ENCODE results near the gene SORL1-AS1.

The SORL1-AS1 gene

GRCh38 chr11:121435551-121436511 lies 16.9 kb downstream of the SORL1-AS1 start:
- Mint-ChIP-seq H3K27me3 (no peaks in the 10 kb centered on the region), H3K36me3 (ENCODE audit: low read depth) (no peaks in the 10 kb centered on the region), H3K4me1 (peaks cover 46% of the 10 kb centered on the region), H3K27ac (peak overlapping the region; percentile 74), H3K4me3 (no peak overlapping the region), H3K9me3 (no peaks in the 10 kb centered on the region)
- DNase-seq (no peak), ATAC-seq (ENCODE audit: low read depth) (no peak)
- POLR2A ChIA-PET: interaction anchor here (0.6 to 2.0 kb wide), 5 partner anchors 11 to 68 kb away, joined by 3 to 9 read pairs (median 3); partner anchors contain the start of genes SORL1 and SORL1-AS1
- no peak for TF ChIP-seq CTCF (IDR thresholded peaks at IDR 0.05)
- CTCF ChIA-PET: interaction anchor here (1.2 kb wide), 1 partner anchor 113 kb away, joined by 3 read pairs; no protein-coding TSS in a partner anchor
- intact Hi-C loops (cut with micrococcal nuclease): no loop called here

- ATAC-seq (ENCODE audit: low read depth) (no peak), DNase-seq (no peak)
- Mint-ChIP-seq H3K9me3 (no peaks in the 10 kb centered on the region), H3K4me3 (no peak overlapping the region), H3K27ac (peak overlapping the region; percentile 74), H3K27me3 (no peaks in the 10 kb centered on the region), H3K36me3 (ENCODE audit: low read depth) (no peaks in the 10 kb centered on the region), H3K4me1 (peaks cover 50% of the 10 kb centered on the region)
- no peak for TF ChIP-seq CTCF (IDR thresholded peaks at IDR 0.05)
- CTCF ChIA-PET: interaction anchor here (1.2 to 1.4 kb wide), 2 partner anchors 14 to 113 kb away, joined by 3 read pairs; no protein-coding TSS in a partner anchor
- intact Hi-C loops (cut with micrococcal nuclease): no loop called here
- POLR2A ChIA-PET: interaction anchor here (0.6 to 2.0 kb wide), 7 partner anchors 10 to 67 kb away, joined by 3 to 9 read pairs (median 3); partner anchors contain the start of genes SORL1 and SORL1-AS1
These were observed 17.6 kb downstream of the SORL1-AS1 start for GRCh38 chr11:121435132-121435531.

GRCh38 chr11:121431820-121432526 lies 20.8 kb downstream of the SORL1-AS1 start:
- CTCF ChIA-PET: interaction anchor here (0.9 to 1.0 kb wide), 2 partner anchors 13 to 160 kb away, joined by 3 to 4 read pairs; no protein-coding TSS in a partner anchor

GRCh38 chr11:121429556-121429955 lies 23.2 kb downstream of the SORL1-AS1 start:
- peak overlapping the region; percentile 44 for H3K4me3 Mint-ChIP-seq
- no peak for DNase-seq
- TF ChIP-seq CTCF (IDR thresholded peaks at IDR 0.05): no peak
- intact Hi-C loops (cut with micrococcal nuclease): loop anchor here (10.0 kb wide), 1 partner anchor 55 kb away; no protein-coding TSS in a partner anchor
- peak overlapping the region; percentile 91 for H3K27ac Mint-ChIP-seq
- CTCF ChIA-PET: interaction anchor here (0.7 to 1.9 kb wide), 8 partner anchors 14 to 161 kb away, joined by 3 to 11 read pairs (median 4); partner anchors contain the start of gene SC5D
- peaks cover 3% of the 10 kb centered on the region for H3K9me3 Mint-ChIP-seq
- H3K4me1 Mint-ChIP-seq: peaks cover 71% of the 10 kb centered on the region
- POLR2A ChIA-PET: interaction anchor here (0.6 to 7.1 kb wide), 15 partner anchors 11 to 161 kb away, joined by 3 to 192 read pairs (median 6); partner anchors contain the start of genes SC5D, SORL1 and SORL1-AS1
- no peak for ATAC-seq (ENCODE audit: low read depth)
- no peaks in the 10 kb centered on the region for H3K36me3 Mint-ChIP-seq (ENCODE audit: low read depth)
- peaks cover 2% of the 10 kb centered on the region for H3K27me3 Mint-ChIP-seq

More at GRCh38 chr11:121431820-121432526, 20.8 kb downstream of the SORL1-AS1 start:
- no peak for DNase-seq
- Mint-ChIP-seq H3K27me3 (no peaks in the 10 kb centered on the region), H3K36me3 (ENCODE audit: low read depth) (no peaks in the 10 kb centered on the region), H3K4me1 (peaks cover 78% of the 10 kb centered on the region), H3K27ac (peak overlapping the region; percentile 91), H3K9me3 (no peaks in the 10 kb centered on the region), H3K4me3 (no peak overlapping the region)
- intact Hi-C loops (cut with micrococcal nuclease): no loop called here
- no peak for TF ChIP-seq CTCF (IDR thresholded peaks at IDR 0.05)
- POLR2A ChIA-PET: interaction anchor here (1.2 to 7.1 kb wide), 5 partner anchors 11 to 140 kb away, joined by 3 to 192 read pairs (median 4); partner anchors contain the start of genes SC5D, SORL1 and SORL1-AS1
- ATAC-seq (ENCODE audit: low read depth): no peak
